K562 (cell line): ENCODE measurements around the gene POLK. TPM values are rescaled to one million over a fixed set of nuclear protein-coding genes. Genes with fewer than 3 reads are reported as not detected.

Experiments used
- ATAC-seq: fragments of 200-7000 bp; cut with Tn5 transposase; 3 replicates; pipeline ENCODE4 v1.9.1; 2020; ENCODE audit warnings: moderate library complexity
- BruUV-seq: library from RNA; stranded (reverse); fragments of 400-500 nt; replicated peaks from 2 replicates; lab custom pipeline; 2021; lab: Mats Ljungman, UMichigan
- CTCF ChIA-PET: fragments of 300-600 bp; formaldehyde crosslinking; extraction: SDS; loops from one replicate; lab custom pipeline; 2021; ENCODE audit warnings: low intra/inter-chr PET ratio; lab: Yijun Ruan, JAX
- POLR2A ChIA-PET: fragments of 300-600, 350-650 bp; sonication (Branson Sonifier 250); formaldehyde crosslinking; extraction: SDS; loops from one replicate; lab custom pipeline; 2021; ENCODE audit warnings: antibody characterized with exemption, inconsistent platforms; lab: Yijun Ruan, JAX
- DNase-seq, 4 experiments: peaks; one replicate each; pipeline versions ENCODE4 v3.0.0 to v3.0.0-alpha.2; 2011 to 2018; ENCODE audit warnings: low spot score in 3 of 4, mixed read lengths in 3 of 4; ENCODE audit errors: extremely low read depth in 1 of 4
- FAIRE-seq: peaks from 2 replicates; lab custom pipeline; 2011; peaks lifted over from hg19 to GRCh38; lab: Jason Lieb, UNC
- H2AFZ ChIP-seq: 2 replicates; pipeline ENCODE4 v1.6.0; 2011; ENCODE audit warnings: low read depth, low read length, control low read depth, inconsistent platforms
- H3K27ac ChIP-seq: fragments of 200-600 bp; 3 replicates; pipeline ENCODE4 v1.8.0; 2011; ENCODE audit warnings: low read depth, mild to moderate bottlenecking, control low read depth, inconsistent platforms, low read length, moderate library complexity, mixed read lengths; ENCODE audit errors: extremely low read depth
- H3K27me3 ChIP-seq, 2 experiments: fragments of 300-600 bp in 1 of 2; 2 replicates in 1 of 2; 3 replicates in 1 of 2; pipeline versions ENCODE4 v1.6.0 to v1.8.0; 2011; ENCODE audit warnings: inconsistent platforms in 2 of 2, low read length in 2 of 2, mild to moderate bottlenecking in 1 of 2, mixed read lengths in 1 of 2, moderate library complexity in 1 of 2; ENCODE audit not compliant: control insufficient read depth in 2 of 2, insufficient read depth in 2 of 2
- H3K36me3 ChIP-seq: fragments of 300-600 bp; 3 replicates; pipeline ENCODE4 v1.8.0; 2011; ENCODE audit warnings: mild to moderate bottlenecking, low read length, inconsistent platforms; ENCODE audit not compliant: control insufficient read depth, insufficient read depth
- H3K4me1 ChIP-seq, 2 experiments: fragments of 200-600 bp in 1 of 2; replicated peaks in 1 of 2; 2 replicates in 1 of 2; 3 replicates in 1 of 2; pipeline versions ENCODE4 v1.5.1 to v1.8.0; 2011; ENCODE audit warnings: inconsistent platforms in 2 of 2, low read length in 2 of 2, mild to moderate bottlenecking in 1 of 2, mixed read lengths in 1 of 2, moderate library complexity in 1 of 2; ENCODE audit not compliant: control insufficient read depth in 2 of 2, insufficient read depth in 2 of 2
- H3K4me2 ChIP-seq: 2 replicates; pipeline ENCODE4 v1.6.1; 2011; ENCODE audit warnings: low read length, control low read depth, inconsistent platforms, mixed read lengths; ENCODE audit not compliant: insufficient read depth
- H3K4me3 ChIP-seq: fragments of 200-600 bp; sonication (generic), shearing (Covaris generic); 2 replicates; pipeline ENCODE4 v1.5.1; 2016; ENCODE audit warnings: control low read depth, inconsistent platforms
- H3K79me2 ChIP-seq: fragments of 200-600 bp; 3 replicates; pipeline ENCODE4 v1.8.0; 2011; ENCODE audit warnings: low read length, inconsistent platforms; ENCODE audit not compliant: control insufficient read depth, insufficient read depth
- H3K9ac ChIP-seq, 2 experiments: 2 replicates each; pipeline versions ENCODE4 v1.6.0 to v1.6.1; 2011; ENCODE audit warnings: low read depth in 2 of 2, low read length in 2 of 2, control low read depth in 1 of 2, inconsistent platforms in 1 of 2, mild to moderate bottlenecking in 1 of 2, mixed read lengths in 1 of 2; ENCODE audit not compliant: insufficient read depth in 1 of 2
- H3K9me1 ChIP-seq: one replicate; pipeline ENCODE4 v1.6.0; 2011; ENCODE audit warnings: inconsistent platforms, mild to moderate bottlenecking, low read length, moderate library complexity; ENCODE audit not compliant: control insufficient read depth, insufficient read depth
- H3K9me3 ChIP-seq: replicated peaks from 2 replicates; pipeline ENCODE4 v1.5.1; 2011; ENCODE audit warnings: low read depth, low read length, inconsistent platforms; ENCODE audit not compliant: control insufficient read depth, insufficient read depth
- H4K20me1 ChIP-seq: replicated peaks from 2 replicates; pipeline ENCODE4 v1.6.1; 2011; ENCODE audit warnings: low read length, inconsistent platforms, mixed read lengths; ENCODE audit not compliant: control insufficient read depth, insufficient read depth
- CTBP1 ChIP-seq: fragments of 450-650 bp; IDR thresholded peaks from 2 replicates; pipeline ENCODE4 v1.6.1; 2016; ENCODE audit warnings: borderline replicate concordance
- GATAD2A ChIP-seq: fragments of 450-650 bp; IDR thresholded peaks from 2 replicates; pipeline ENCODE4 v1.6.1; 2017
- HBP1 ChIP-seq: fragments of 450-650 bp; formaldehyde crosslinking; IDR thresholded peaks from 2 replicates; pipeline ENCODE4 v1.4.0; 2022; ENCODE audit warnings: missing genetic modification characterization
- HEY1 ChIP-seq: fragments of 250-450 bp; sonication (Bioruptor Pico); IDR thresholded peaks from 2 replicates; pipeline ENCODE4 v1.5.0; 2020; ENCODE audit warnings: mild to moderate bottlenecking, moderate library complexity, borderline replicate concordance
- LCOR ChIP-seq: sonication (generic); formaldehyde crosslinking; IDR thresholded peaks from 2 replicates; pipeline ENCODE4 v1.8.0; 2022; ENCODE audit warnings: mild to moderate bottlenecking, missing genetic modification reagents
- MCM3 ChIP-seq: fragments of 450-650 bp; IDR thresholded peaks from 2 replicates; pipeline ENCODE4 v1.6.1; 2016
- NCOA2 ChIP-seq, 2 experiments: fragments of 450-650 bp; IDR thresholded peaks; 2 replicates each; pipeline ENCODE4 v1.6.1; 2018; ENCODE audit warnings: mild to moderate bottlenecking in 2 of 2, moderate library complexity in 1 of 2; ENCODE audit not compliant: partially characterized antibody in 2 of 2
- PRPF4 ChIP-seq: fragments of 200-400 bp; formaldehyde crosslinking; IDR thresholded peaks from one replicate; pipeline ENCODE4 v1.6.1; 2017; ENCODE audit warnings: low read length, low read depth, mild to moderate bottlenecking; ENCODE audit not compliant: insufficient read depth, poor library complexity, severe bottlenecking
- RUNX1 ChIP-seq: sonication (generic); IDR thresholded peaks from 2 replicates; pipeline ENCODE4 v1.6.1; 2016; ENCODE audit warnings: antibody characterized with exemption, low read depth
- SETDB1 ChIP-seq: IDR thresholded peaks from one replicate; pipeline ENCODE4 v1.6.1; 2012; ENCODE audit warnings: low read length, control low read depth, inconsistent platforms
- SRSF9 ChIP-seq: fragments of 200-400 bp; formaldehyde crosslinking; IDR thresholded peaks from 2 replicates; pipeline ENCODE4 v1.6.1; 2017; ENCODE audit warnings: low read depth, low read length, borderline replicate concordance
- XRCC5 ChIP-seq: fragments of 200-400 bp; formaldehyde crosslinking; IDR thresholded peaks from 2 replicates; pipeline ENCODE4 v1.6.1; 2017; ENCODE audit warnings: low read depth, mild to moderate bottlenecking, low read length
- ZBTB17 ChIP-seq: fragments of 450-650 bp; formaldehyde crosslinking; IDR thresholded peaks from 2 replicates; pipeline ENCODE4 v1.4.0; 2020; ENCODE audit warnings: mild to moderate bottlenecking
- ZKSCAN1 ChIP-seq: fragments of 150-350 bp; IDR thresholded peaks from 2 replicates; pipeline ENCODE4 v1.6.1; 2016; ENCODE audit warnings: low read depth, low read length
- in situ Hi-C: fragments of 300-500 bp; cut with MboI; formaldehyde crosslinking; loops from 4 replicates; pipeline ENCODE4 v1.15.0; 2018; ENCODE audit warnings: inconsistent platforms, mixed read lengths
- intact Hi-C: fragments of 100-400 bp; cut with micrococcal nuclease; formaldehyde crosslinking; loops from 2 replicates; pipeline ENCODE4 v1.14.2; 2022
- polyA plus RNA-seq, 8 experiments: library from polyadenylated mRNA; depleted of rRNA in 4 of 8; stranded (reverse) in 5 of 8; unstranded in 3 of 8; fragments of >200 nt; fragmentation: Nextera tagmentation in 2 of 8; fragmentation: Illumina TruSeq in 1 of 8; extraction: Ambion mirVana in 2 of 8; extraction: Trizol in 1 of 8; gene quantifications; 2 replicates each; pipeline versions ENCODE4 v1.2.1 to v1.2.3, GENCODE V29; 2011 to 2014; ENCODE audit warnings: inconsistent platforms in 1 of 8, missing spikeins in 1 of 8
- total RNA-seq, 7 experiments: library from RNA; depleted of rRNA in 6 of 7; stranded (reverse); fragments of >200 nt in 6 of 7; fragmentation: Illumina TruSeq in 2 of 7; extraction: Trizol in 2 of 7; gene quantifications; 2 replicates each; pipeline versions ENCODE4 v1.2.1 to v1.2.3, GENCODE V29; 2011 to 2021; ENCODE audit warnings: low replicate concordance in 1 of 7
- TF ChIP-seq, protein P1 (sequence below): sonication (generic); formaldehyde crosslinking; IDR thresholded peaks from 2 replicates; pipeline ENCODE4 v1.8.1; 2023; ENCODE audit warnings: mild to moderate bottlenecking, missing genetic modification reagents
- TF ChIP-seq, protein P2 (sequence below): sonication (generic); formaldehyde crosslinking; IDR thresholded peaks from 2 replicates; pipeline ENCODE4 v1.8.0; 2022; ENCODE audit warnings: missing genetic modification reagents, mild to moderate bottlenecking, borderline replicate concordance
- TF ChIP-seq, protein P3 (sequence below): sonication (generic); formaldehyde crosslinking; IDR thresholded peaks from 2 replicates; pipeline ENCODE4 v1.8.1; 2023; ENCODE audit warnings: mild to moderate bottlenecking, missing genetic modification reagents

Gene POLK
- total and polyA plus RNA-seq, 9 of the 15 experiments (the other 6 are each of a cell fraction or from before 2014, with no cell fraction given): 6.1 to 31.6 (median 16.5) TPM

GRCh38 chr5:75600535-75600934 is 88.8 kb downstream of the POLK start:
- Histone ChIP-seq H3K9me1 (no peaks in the 10 kb centered on the region), H3K9ac (no peak overlapping the region), H3K27me3 (no peaks in the 10 kb centered on the region), H3K36me3 (peaks cover 25% of the 10 kb centered on the region), H3K4me2 (no peak overlapping the region), H3K4me3 (no peak overlapping the region), H3K9me3 (no peaks in the 10 kb centered on the region), H2AFZ (no peak overlapping the region), H3K27ac (no peak overlapping the region), H4K20me1 (no peaks in the 10 kb centered on the region), H3K79me2 (no peaks in the 10 kb centered on the region), H3K4me1 (peaks cover 0 to 11% of the 10 kb centered on the region in 2 experiments; a peak in 2 of 5 replicates)
- CTCF ChIA-PET: no interaction called here
- ATAC-seq (no peak), DNase-seq (no peak), FAIRE-seq (no peak)
- in situ Hi-C loops: no loop called here
- POLR2A ChIA-PET: interaction anchor here (0.6 kb wide), 1 partner anchor 9 kb away, joined by 3 read pairs; no protein-coding TSS in a partner anchor
- intact Hi-C loops: no loop called here
- BruUV-seq: no TSS peak
- TF ChIP-seq SETDB1 (no peak), PRPF4 (no peak), RUNX1 (no peak), MCM3 (no peak), ZBTB17 (CRISPR knock-in tag) (no peak), LCOR (CRISPR knock-in tag) (no peak), NCOA2 (IDR thresholded peaks at IDR 0.05; ENCODE audit: partially characterized antibody in 2 of 2) (no peak), ZKSCAN1 (no peak), SRSF9 (no peak), HBP1 (CRISPR knock-in tag) (no peak), CTBP1 (no peak), GATAD2A (no peak), XRCC5 (no peak), HEY1 (CRISPR knock-in tag) (no peak)
- TF ChIP-seq, protein P1, sequence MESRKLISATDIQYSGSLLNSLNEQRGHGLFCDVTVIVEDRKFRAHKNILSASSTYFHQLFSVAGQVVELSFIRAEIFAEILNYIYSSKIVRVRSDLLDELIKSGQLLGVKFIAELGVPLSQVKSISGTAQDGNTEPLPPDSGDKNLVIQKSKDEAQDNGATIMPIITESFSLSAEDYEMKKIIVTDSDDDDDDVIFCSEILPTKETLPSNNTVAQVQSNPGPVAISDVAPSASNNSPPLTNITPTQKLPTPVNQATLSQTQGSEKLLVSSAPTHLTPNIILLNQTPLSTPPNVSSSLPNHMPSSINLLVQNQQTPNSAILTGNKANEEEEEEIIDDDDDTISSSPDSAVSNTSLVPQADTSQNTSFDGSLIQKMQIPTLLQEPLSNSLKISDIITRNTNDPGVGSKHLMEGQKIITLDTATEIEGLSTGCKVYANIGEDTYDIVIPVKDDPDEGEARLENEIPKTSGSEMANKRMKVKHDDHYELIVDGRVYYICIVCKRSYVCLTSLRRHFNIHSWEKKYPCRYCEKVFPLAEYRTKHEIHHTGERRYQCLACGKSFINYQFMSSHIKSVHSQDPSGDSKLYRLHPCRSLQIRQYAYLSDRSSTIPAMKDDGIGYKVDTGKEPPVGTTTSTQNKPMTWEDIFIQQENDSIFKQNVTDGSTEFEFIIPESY: no peak
- TF ChIP-seq, protein P2, sequence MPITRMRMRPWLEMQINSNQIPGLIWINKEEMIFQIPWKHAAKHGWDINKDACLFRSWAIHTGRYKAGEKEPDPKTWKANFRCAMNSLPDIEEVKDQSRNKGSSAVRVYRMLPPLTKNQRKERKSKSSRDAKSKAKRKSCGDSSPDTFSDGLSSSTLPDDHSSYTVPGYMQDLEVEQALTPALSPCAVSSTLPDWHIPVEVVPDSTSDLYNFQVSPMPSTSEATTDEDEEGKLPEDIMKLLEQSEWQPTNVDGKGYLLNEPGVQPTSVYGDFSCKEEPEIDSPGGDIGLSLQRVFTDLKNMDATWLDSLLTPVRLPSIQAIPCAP (CRISPR knock-in tag): no peak
- TF ChIP-seq, protein P3, sequence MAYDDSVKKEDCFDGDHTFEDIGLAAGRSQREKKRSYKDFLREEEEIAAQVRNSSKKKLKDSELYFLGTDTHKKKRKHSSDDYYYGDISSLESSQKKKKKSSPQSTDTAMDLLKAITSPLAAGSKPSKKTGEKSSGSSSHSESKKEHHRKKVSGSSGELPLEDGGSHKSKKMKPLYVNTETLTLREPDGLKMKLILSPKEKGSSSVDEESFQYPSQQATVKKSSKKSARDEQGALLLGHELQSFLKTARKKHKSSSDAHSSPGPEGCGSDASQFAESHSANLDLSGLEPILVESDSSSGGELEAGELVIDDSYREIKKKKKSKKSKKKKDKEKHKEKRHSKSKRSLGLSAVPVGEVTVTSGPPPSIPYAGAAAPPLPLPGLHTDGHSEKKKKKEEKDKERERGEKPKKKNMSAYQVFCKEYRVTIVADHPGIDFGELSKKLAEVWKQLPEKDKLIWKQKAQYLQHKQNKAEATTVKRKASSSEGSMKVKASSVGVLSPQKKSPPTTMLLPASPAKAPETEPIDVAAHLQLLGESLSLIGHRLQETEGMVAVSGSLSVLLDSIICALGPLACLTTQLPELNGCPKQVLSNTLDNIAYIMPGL (CRISPR knock-in tag): no peak
